NB4 (cell line): ENCODE results near the gene CA10.

ENCODE experiments used
- CTCF ChIP-seq: IDR thresholded peaks from one replicate; pipeline ENCODE4 v1.5.1; 2012; ENCODE audit warnings: low read depth, low read length
- POLR2A ChIP-seq: IDR thresholded peaks from 2 replicates; pipeline ENCODE4 v1.6.1; 2011; ENCODE audit warnings: mild to moderate bottlenecking; ENCODE audit not compliant: insufficient read length; ENCODE audit errors: extremely low read depth

GRCh38 chr17:51660266-51660665 is 498.2 kb downstream of the CA10 start:
- no peak for TF ChIP-seq POLR2A
- TF ChIP-seq CTCF, result no peak
